Activated CD4-positive, alpha-beta T cell treated with anti-CD3 and anti-CD28 coated beads, Interleukin-2, amount 10 ng/mL, durations not matched to agents 24 days and 14 days (primary cell): ENCODE measurements around the gene RSBN1L. TPM values are rescaled to one million over a fixed set of nuclear protein-coding genes. Genes with fewer than 3 reads are reported as not detected.
"Not testable (repeated sequence)": the region's sequence is repeated elsewhere in the genome, so short reads cannot be mapped to it uniquely, and the experiment has no call there.

Experiments
- DNase-seq: peaks from one replicate; pipeline ENCODE4 v3.0.0; 2022
- H3K27ac Mint-ChIP-seq: one replicate; pipeline ENCODE4 v1.8.0; 2022; ENCODE audit warnings: mild to moderate bottlenecking, mixed read lengths
- H3K27me3 Mint-ChIP-seq: one replicate; pipeline ENCODE4 v1.8.0; 2022; ENCODE audit warnings: mixed read lengths
- H3K36me3 Mint-ChIP-seq: one replicate; pipeline ENCODE4 v1.8.0; 2022; ENCODE audit warnings: low read depth, mild to moderate bottlenecking, mixed read lengths
- H3K4me1 Mint-ChIP-seq: one replicate; pipeline ENCODE4 v1.8.0; 2021; ENCODE audit warnings: mixed read lengths
- H3K4me3 Mint-ChIP-seq: one replicate; pipeline ENCODE4 v1.8.0; 2022; ENCODE audit warnings: mild to moderate bottlenecking, moderate library complexity, mixed read lengths
- H3K9me3 Mint-ChIP-seq: one replicate; pipeline ENCODE4 v1.8.0; 2021; ENCODE audit warnings: mixed read lengths
- intact Hi-C: fragments of 100-400 bp; cut with micrococcal nuclease; formaldehyde crosslinking; loops from one replicate; pipeline ENCODE4 v1.15.1; 2023
- total RNA-seq: library from RNA; stranded (reverse); gene quantifications from 2 replicates; pipeline ENCODE4 v1.2.3, GENCODE V29; 2022

RSBN1L gene
- total RNA-seq, 1 donor from 2014 or later = 31.3 TPM

- Mint-ChIP-seq H3K4me1 (peaks cover 2% of the 10 kb centered on the region), H3K4me3 (no peak overlapping the region), H3K27me3 (no peaks in the 10 kb centered on the region), H3K27ac (no peak overlapping the region), H3K9me3 (no peaks in the 10 kb centered on the region), H3K36me3 (peaks cover 49% of the 10 kb centered on the region)
- DNase-seq = peak; percentile 20
- intact Hi-C loops = no loop called here
Measured at GRCh38 chr7:77782383-77782782, 86.1 kb downstream of the RSBN1L start.

GRCh38 chr7:77783111-77783510, 86.9 kb downstream of the RSBN1L start:
- intact Hi-C loops = no loop called here
- H3K27me3 Mint-ChIP-seq = no peaks in the 10 kb centered on the region
- H3K27ac Mint-ChIP-seq = no peak overlapping the region
- peaks cover 2% of the 10 kb centered on the region for H3K4me1 Mint-ChIP-seq
- no peak overlapping the region for H3K4me3 Mint-ChIP-seq
- H3K9me3 Mint-ChIP-seq = no peaks in the 10 kb centered on the region
- no peak for DNase-seq
- peaks cover 48% of the 10 kb centered on the region for H3K36me3 Mint-ChIP-seq

- no peak overlapping the region for H3K4me3 Mint-ChIP-seq
- no peaks in the 10 kb centered on the region for H3K27me3 Mint-ChIP-seq
- peaks cover 44% of the 10 kb centered on the region for H3K36me3 Mint-ChIP-seq
- no peak for DNase-seq
- intact Hi-C loops = no loop called here
- H3K27ac Mint-ChIP-seq = no peak overlapping the region
- no peaks in the 10 kb centered on the region for H3K9me3 Mint-ChIP-seq
- H3K4me1 Mint-ChIP-seq = peaks cover 2% of the 10 kb centered on the region
Measured at GRCh38 chr7:77783545-77783944, 87.3 kb downstream of the RSBN1L start.

- peaks cover 40% of the 10 kb centered on the region for H3K36me3 Mint-ChIP-seq
- H3K9me3 Mint-ChIP-seq, H3K27me3 Mint-ChIP-seq, DNase-seq, H3K4me3 Mint-ChIP-seq, H3K27ac Mint-ChIP-seq, H3K4me1 Mint-ChIP-seq, intact Hi-C loops: not testable (repeated sequence)
Measured at GRCh38 chr7:77784426-77784825, 88.2 kb downstream of the RSBN1L start.

- peaks cover 35% of the 10 kb centered on the region for H3K36me3 Mint-ChIP-seq
- DNase-seq = no peak
- H3K9me3 Mint-ChIP-seq = no peaks in the 10 kb centered on the region
- no peak overlapping the region for H3K4me3 Mint-ChIP-seq
- no peaks in the 10 kb centered on the region for H3K27me3 Mint-ChIP-seq
- H3K27ac Mint-ChIP-seq = no peak overlapping the region
- intact Hi-C loops = no loop called here
- H3K4me1 Mint-ChIP-seq = peaks cover 3% of the 10 kb centered on the region
Measured at GRCh38 chr7:77786018-77786417, 89.8 kb downstream of the RSBN1L start.

- Mint-ChIP-seq H3K4me1 (peaks cover 3% of the 10 kb centered on the region), H3K27me3 (no peaks in the 10 kb centered on the region), H3K27ac (no peak overlapping the region), H3K36me3 (peaks cover 32% of the 10 kb centered on the region), H3K4me3 (no peak overlapping the region), H3K9me3 (no peaks in the 10 kb centered on the region)
- no peak for DNase-seq
- intact Hi-C loops = no loop called here
Measured at GRCh38 chr7:77786741-77787140, 90.5 kb downstream of the RSBN1L start.

GRCh38 chr7:77788327-77788902, 92.2 kb downstream of the RSBN1L start:
- H3K9me3 Mint-ChIP-seq = no peaks in the 10 kb centered on the region
- no peak overlapping the region for H3K27ac Mint-ChIP-seq
- no peak for DNase-seq
- peaks cover 24% of the 10 kb centered on the region for H3K36me3 Mint-ChIP-seq
- no peaks in the 10 kb centered on the region for H3K27me3 Mint-ChIP-seq
- H3K4me3 Mint-ChIP-seq = no peak overlapping the region
- intact Hi-C loops = no loop called here
- H3K4me1 Mint-ChIP-seq = peaks cover 3% of the 10 kb centered on the region

- no peak for DNase-seq
- H3K27me3 Mint-ChIP-seq = no peaks in the 10 kb centered on the region
- no peak overlapping the region for H3K27ac Mint-ChIP-seq
- peaks cover 10% of the 10 kb centered on the region for H3K4me1 Mint-ChIP-seq
- H3K4me3 Mint-ChIP-seq = no peak overlapping the region
- no peaks in the 10 kb centered on the region for H3K9me3 Mint-ChIP-seq
- peaks cover 17% of the 10 kb centered on the region for H3K36me3 Mint-ChIP-seq
- intact Hi-C loops = no loop called here
Measured at GRCh38 chr7:77791336-77791735, 95.1 kb downstream of the RSBN1L start.

GRCh38 chr7:77791956-77792355, 95.7 kb downstream of the RSBN1L start:
- Mint-ChIP-seq H3K4me1 (peaks cover 15% of the 10 kb centered on the region), H3K9me3 (no peaks in the 10 kb centered on the region), H3K27me3 (no peaks in the 10 kb centered on the region), H3K27ac (no peak overlapping the region), H3K4me3 (no peak overlapping the region), H3K36me3 (peaks cover 14% of the 10 kb centered on the region)
- no peak for DNase-seq
- intact Hi-C loops = no loop called here

GRCh38 chr7:77794000-77794399, 97.7 kb downstream of the RSBN1L start:
- no peaks in the 10 kb centered on the region for H3K27me3 Mint-ChIP-seq
- no peak for DNase-seq
- H3K9me3 Mint-ChIP-seq = no peaks in the 10 kb centered on the region
- H3K36me3 Mint-ChIP-seq = peaks cover 17% of the 10 kb centered on the region
- no peak overlapping the region for H3K4me3 Mint-ChIP-seq
- H3K27ac Mint-ChIP-seq = no peak overlapping the region
- intact Hi-C loops = no loop called here
- peaks cover 23% of the 10 kb centered on the region for H3K4me1 Mint-ChIP-seq

GRCh38 chr7:77796109-77796508, 99.8 kb downstream of the RSBN1L start:
- H3K4me1 Mint-ChIP-seq = peaks cover 35% of the 10 kb centered on the region
- peaks cover 23% of the 10 kb centered on the region for H3K36me3 Mint-ChIP-seq
- peak overlapping the region; percentile 97 for H3K4me3 Mint-ChIP-seq
- intact Hi-C loops = loop anchor here (5.0 kb wide), 3 partner anchors 101 to 226 kb away; no protein-coding TSS in a partner anchor
- no peak overlapping the region for H3K27ac Mint-ChIP-seq
- H3K27me3 Mint-ChIP-seq = no peaks in the 10 kb centered on the region
- no peaks in the 10 kb centered on the region for H3K9me3 Mint-ChIP-seq
- DNase-seq = no peak

GRCh38 chr7:77796960-77797359, 100.7 kb downstream of the RSBN1L start:
- Mint-ChIP-seq H3K27me3 (no peaks in the 10 kb centered on the region), H3K36me3 (peaks cover 23% of the 10 kb centered on the region), H3K4me1 (peaks cover 40% of the 10 kb centered on the region), H3K4me3 (peak overlapping the region; percentile 97), H3K9me3 (no peaks in the 10 kb centered on the region), H3K27ac (peak overlapping the region; percentile 98)
- no peak for DNase-seq
- intact Hi-C loops = loop anchor here (5.0 kb wide), 3 partner anchors 100 to 225 kb away; no protein-coding TSS in a partner anchor

- Mint-ChIP-seq H3K9me3 (no peaks in the 10 kb centered on the region), H3K27ac (peak overlapping the region; percentile 98), H3K4me1 (peaks cover 47% of the 10 kb centered on the region), H3K27me3 (no peaks in the 10 kb centered on the region), H3K36me3 (peaks cover 25% of the 10 kb centered on the region), H3K4me3 (peak overlapping the region; percentile 97)
- intact Hi-C loops = loop anchor here (1.0 to 5.0 kb wide), 6 partner anchors 39 to 262 kb away; partner anchors contain the start of gene RSBN1L
- DNase-seq = no peak
Measured at GRCh38 chr7:77797734-77798393, 101.6 kb downstream of the RSBN1L start.

- Mint-ChIP-seq H3K27ac (peak within 1 kb of the TSS; percentile 98), H3K4me1 (peaks cover 54% of the 10 kb centered on the region)
Measured at GRCh38 chr7:77798394-77799077, 102.3 kb downstream of the RSBN1L start, which contains the start of the genes PHTF2 and TMEM60. Gene PHTF2 (plus strand): TSS chr7:77798773. Gene TMEM60 (minus strand): TSS chr7:77798434. CDS start chr7:77794373, 4,061 bp downstream.

More at GRCh38 chr7:77798394-77799077, 102.3 kb downstream of the RSBN1L start, which contains the start of the genes PHTF2 and TMEM60:
- H3K4me3 Mint-ChIP-seq = peak within 1 kb of the TSS; percentile 97
- no peaks in the 10 kb centered on the region for H3K9me3 Mint-ChIP-seq
- intact Hi-C loops = loop anchor here (1.0 to 5.0 kb wide), 7 partner anchors 36 to 262 kb away; partner anchors contain the start of gene RSBN1L
- DNase-seq = peak; percentile 98
- H3K27me3 Mint-ChIP-seq = no peaks in the 10 kb centered on the region
- H3K36me3 Mint-ChIP-seq = peaks cover 31% of the 10 kb centered on the region
